ENCODE measurements around the gene PPP1R9A. TPM values are rescaled to one million over a fixed set of nuclear protein-coding genes. Genes with fewer than 3 reads are reported as not detected.
"Not testable (repeated sequence)": the region's sequence is repeated elsewhere in the genome, so short reads cannot be mapped to it uniquely, and the experiment has no call there.

PPP1R9A gene
- total RNA-seq, 4 donors from 2014 or later, result 22.4 to 27.5 (median 23.3) TPM

- H3K4me3 ChIP-seq, result no peak overlapping the region
- intact Hi-C loops (cut with DNase I), result no loop called here
- WGBS, result 92% methylated on average over 1 of the region's 1 CpG
- no peaks in the 10 kb centered on the region for H3K36me3 ChIP-seq
- H3K27ac ChIP-seq (replicated peaks in 1 of 4), result no peak overlapping the region
- DNase-seq (ENCODE audit: extremely low spot score), result no peak
- H3K9me3 ChIP-seq, result no peaks in the 10 kb centered on the region
- H3K27me3 ChIP-seq, result no peaks in the 10 kb centered on the region
- TF ChIP-seq EP300 (IDR thresholded peaks at IDR 0.05) (no peak), POLR2A (IDR thresholded peaks at IDR 0.05; ENCODE audit: low read depth) (no peak), POLR2AphosphoS5 (IDR thresholded peaks at IDR 0.05) (no peak)
- TF ChIP-seq, protein P1, sequence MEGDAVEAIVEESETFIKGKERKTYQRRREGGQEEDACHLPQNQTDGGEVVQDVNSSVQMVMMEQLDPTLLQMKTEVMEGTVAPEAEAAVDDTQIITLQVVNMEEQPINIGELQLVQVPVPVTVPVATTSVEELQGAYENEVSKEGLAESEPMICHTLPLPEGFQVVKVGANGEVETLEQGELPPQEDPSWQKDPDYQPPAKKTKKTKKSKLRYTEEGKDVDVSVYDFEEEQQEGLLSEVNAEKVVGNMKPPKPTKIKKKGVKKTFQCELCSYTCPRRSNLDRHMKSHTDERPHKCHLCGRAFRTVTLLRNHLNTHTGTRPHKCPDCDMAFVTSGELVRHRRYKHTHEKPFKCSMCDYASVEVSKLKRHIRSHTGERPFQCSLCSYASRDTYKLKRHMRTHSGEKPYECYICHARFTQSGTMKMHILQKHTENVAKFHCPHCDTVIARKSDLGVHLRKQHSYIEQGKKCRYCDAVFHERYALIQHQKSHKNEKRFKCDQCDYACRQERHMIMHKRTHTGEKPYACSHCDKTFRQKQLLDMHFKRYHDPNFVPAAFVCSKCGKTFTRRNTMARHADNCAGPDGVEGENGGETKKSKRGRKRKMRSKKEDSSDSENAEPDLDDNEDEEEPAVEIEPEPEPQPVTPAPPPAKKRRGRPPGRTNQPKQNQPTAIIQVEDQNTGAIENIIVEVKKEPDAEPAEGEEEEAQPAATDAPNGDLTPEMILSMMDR (IDR thresholded peaks at IDR 0.05), result no peak
- H3K4me1 ChIP-seq, result peaks cover 0 to 37% (median 26%) of the 10 kb centered on the region in 4 donors
Observed at GRCh38 chr7:95002775-95003174, 95.4 kb downstream of the PPP1R9A start.

DNA sequence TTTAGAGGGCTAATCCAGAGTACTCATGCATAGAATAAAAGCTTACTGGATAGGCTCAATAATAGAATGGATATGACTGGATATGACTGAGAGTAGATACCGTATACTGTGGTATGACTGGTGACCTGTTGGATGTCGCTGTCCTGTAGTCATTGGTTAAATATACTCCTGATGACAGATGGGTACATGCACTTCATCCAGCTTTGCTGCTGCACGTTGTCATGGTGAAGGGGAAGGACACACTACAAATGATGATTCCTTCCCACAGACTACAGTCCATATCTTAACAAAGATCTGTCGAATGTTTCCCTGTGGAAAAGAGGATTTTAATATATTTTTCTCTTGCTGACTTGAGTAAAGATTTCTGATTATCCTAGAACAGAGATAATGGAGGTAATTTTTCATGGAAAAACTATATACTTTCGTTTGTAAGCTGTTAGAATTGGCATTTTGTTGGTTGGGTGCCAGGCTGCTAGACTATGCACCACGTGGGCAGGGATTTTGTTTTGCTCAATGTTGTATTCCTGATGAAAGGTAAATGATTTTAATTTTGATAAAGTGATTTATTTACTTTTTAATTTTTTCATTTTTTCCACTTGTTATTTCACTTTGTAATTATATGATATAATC lies 97.3 kb downstream of the PPP1R9A start:
- WGBS, result 41% methylated on average over 6 of the region's 6 CpGs
- no peaks in the 10 kb centered on the region for H3K36me3 ChIP-seq
- no peak for TF ChIP-seq POLR2AphosphoS5 (IDR thresholded peaks at IDR 0.05)
- TF ChIP-seq EP300 (IDR thresholded peaks at IDR 0.05), result no peak
- TF ChIP-seq, protein P1 (IDR thresholded peaks at IDR 0.05), result no peak
- no peak for TF ChIP-seq POLR2A (IDR thresholded peaks at IDR 0.05; ENCODE audit: low read depth)
- peaks cover 0 to 22% (median 10%) of the 10 kb centered on the region in 4 donors for H3K4me1 ChIP-seq
- no peaks in the 10 kb centered on the region for H3K27me3 ChIP-seq
- intact Hi-C loops (cut with DNase I), result no loop called here
- no peak overlapping the region for H3K27ac ChIP-seq (replicated peaks in 1 of 4)
- H3K4me3 ChIP-seq, result no peak overlapping the region
- no peaks in the 10 kb centered on the region for H3K9me3 ChIP-seq
- DNase-seq (ENCODE audit: extremely low spot score), result no peak

- intact Hi-C loops (cut with DNase I), result no loop called here
- H3K36me3 ChIP-seq, result no peaks in the 10 kb centered on the region
- DNase-seq (ENCODE audit: extremely low spot score), result no peak
- H3K27me3 ChIP-seq, result no peaks in the 10 kb centered on the region
- H3K9me3 ChIP-seq, result no peaks in the 10 kb centered on the region
- 93% methylated on average over 5 of the region's 5 CpGs for WGBS
- TF ChIP-seq EP300 (IDR thresholded peaks at IDR 0.05) (no peak), POLR2AphosphoS5 (IDR thresholded peaks at IDR 0.05) (no peak), POLR2A (IDR thresholded peaks at IDR 0.05; ENCODE audit: low read depth) (no peak)
- TF ChIP-seq, protein P1 (IDR thresholded peaks at IDR 0.05), result no peak
- no peak overlapping the region for H3K4me3 ChIP-seq
- H3K4me1 ChIP-seq, result peaks cover 0 to 27% (median 13%) of the 10 kb centered on the region in 4 donors
- H3K27ac ChIP-seq (replicated peaks in 1 of 4), result no peak overlapping the region
Observed at GRCh38 chr7:95006010-95006409, 98.6 kb downstream of the PPP1R9A start.

DNA sequence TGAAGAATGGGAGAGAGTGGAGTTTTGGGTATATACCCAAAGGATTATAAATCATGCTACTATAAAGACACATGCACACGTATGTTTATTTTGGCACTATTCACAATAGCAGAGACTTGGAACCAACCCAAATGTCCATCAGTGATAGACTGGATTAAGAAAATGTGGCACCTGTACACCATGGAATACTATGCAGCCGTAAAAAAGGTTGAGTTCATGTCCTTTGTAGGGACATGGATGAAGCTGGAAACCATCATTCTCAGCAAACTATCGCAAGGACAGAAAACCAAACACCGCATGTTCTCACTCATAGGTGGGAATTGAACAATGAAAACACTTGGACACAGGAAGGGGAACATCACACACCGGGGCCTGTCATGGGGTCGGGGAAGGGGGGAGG lies 101.4 kb downstream of the PPP1R9A start:
- H3K4me3 ChIP-seq; intact Hi-C loops (cut with DNase I); H3K27ac ChIP-seq (replicated peaks in 1 of 4); H3K27me3 ChIP-seq; H3K36me3 ChIP-seq; DNase-seq (ENCODE audit: extremely low spot score); H3K9me3 ChIP-seq: not testable (repeated sequence)
- peaks cover 0 to 29% (median 23%) of the 10 kb centered on the region in 4 donors for H3K4me1 ChIP-seq
- WGBS, result 90% methylated on average over 6 of the region's 6 CpGs

- intact Hi-C loops (cut with DNase I), result no loop called here
- H3K9me3 ChIP-seq, result no peaks in the 10 kb centered on the region
- 20% methylated on average over 1 of the region's 1 CpG for WGBS
- no peak for TF ChIP-seq POLR2AphosphoS5 (IDR thresholded peaks at IDR 0.05)
- no peak for TF ChIP-seq EP300 (IDR thresholded peaks at IDR 0.05)
- TF ChIP-seq, protein P1 (IDR thresholded peaks at IDR 0.05), result no peak
- no peak for TF ChIP-seq POLR2A (IDR thresholded peaks at IDR 0.05; ENCODE audit: low read depth)
- H3K4me1 ChIP-seq, result peaks cover 0 to 18% (median 13%) of the 10 kb centered on the region in 4 donors
- H3K27ac ChIP-seq (replicated peaks in 1 of 4), result no peak overlapping the region
- H3K36me3 ChIP-seq, result no peaks in the 10 kb centered on the region
- H3K4me3 ChIP-seq, result no peak overlapping the region
- no peaks in the 10 kb centered on the region for H3K27me3 ChIP-seq
- DNase-seq (ENCODE audit: extremely low spot score), result no peak
Observed at GRCh38 chr7:95011146-95011928, 103.9 kb downstream of the PPP1R9A start.

Data from esophagus muscularis mucosa (tissue), 4 donors.